SKM-1 treated with dmso at 0.1 percent for 144 hours (cell line): Measurements from ENCODE around the gene MACROD1.

Experiments used
- DNase-seq: peaks from one replicate; lab custom pipeline; 2025; ENCODE audit not compliant: unreplicated experiment; lab: John Stamatoyannopoulos, UW

MACROD1 gene

GRCh38 chr11:64094463-64095260, 71.3 kb downstream of the MACROD1 start:
- peak; percentile 29 for DNase-seq

GRCh38 chr11:64093233-64094039, 72.5 kb downstream of the MACROD1 start:
- no peak for DNase-seq

GRCh38 chr11:64092761-64093136, 73.2 kb downstream of the MACROD1 start:
- DNase-seq: no peak

- DNase-seq: no peak
Observed at GRCh38 chr11:64092111-64092760, 73.7 kb downstream of the MACROD1 start.

GRCh38 chr11:64090806-64091516, 75.0 kb downstream of the MACROD1 start:
- DNase-seq: peak; percentile 65

- DNase-seq: no peak
Observed at GRCh38 chr11:64089915-64090805, 75.8 kb downstream of the MACROD1 start.

GRCh38 chr11:64089493-64089892, 76.4 kb downstream of the MACROD1 start:
- DNase-seq: no peak

- no peak for DNase-seq
Observed at GRCh38 chr11:64089027-64089360, 76.9 kb downstream of the MACROD1 start.

GRCh38 chr11:64088162-64089026, 77.5 kb downstream of the MACROD1 start:
- peak; percentile 1 for DNase-seq

- no peak for DNase-seq
Observed at GRCh38 chr11:64086258-64087123, 79.4 kb downstream of the MACROD1 start.

GRCh38 chr11:64085906-64086257, 80.0 kb downstream of the MACROD1 start:
- no peak for DNase-seq

GRCh38 chr11:64084951-64085710, 80.8 kb downstream of the MACROD1 start:
- DNase-seq: no peak

- DNase-seq: no peak
Observed at GRCh38 chr11:64084146-64084950, 81.6 kb downstream of the MACROD1 start.

GRCh38 chr11:64083398-64084080, 82.4 kb downstream of the MACROD1 start:
- no peak for DNase-seq

- DNase-seq: no peak
Observed at GRCh38 chr11:64081745-64082442, 84.0 kb downstream of the MACROD1 start.

GRCh38 chr11:64080390-64080789, 85.5 kb downstream of the MACROD1 start:
- DNase-seq: no peak
